GM13976 (cell line): Measurements from ENCODE around the gene TENM4.

Experiments used
- DNase-seq: peaks from one replicate; pipeline ENCODE4 v3.0.0; 2012; ENCODE audit warnings: low spot score
- in situ Hi-C: fragments of 300-500 bp; cut with MboI; formaldehyde crosslinking; loops from one replicate; pipeline ENCODE4 v1.12.0; 2022; ENCODE audit warnings: low sequenced_read_pairs, mixed read lengths, inconsistent platforms; ENCODE audit not compliant: unreplicated experiment
- TF ChIP-seq, protein P1 (sequence below): IDR thresholded peaks from 2 replicates; pipeline ENCODE4 v1.5.1; 2012; ENCODE audit warnings: borderline replicate concordance, mild to moderate bottlenecking; ENCODE audit not compliant: insufficient read depth; ENCODE audit errors: extremely low read depth, missing control alignments, control extremely low read depth

TENM4 gene

DNA sequence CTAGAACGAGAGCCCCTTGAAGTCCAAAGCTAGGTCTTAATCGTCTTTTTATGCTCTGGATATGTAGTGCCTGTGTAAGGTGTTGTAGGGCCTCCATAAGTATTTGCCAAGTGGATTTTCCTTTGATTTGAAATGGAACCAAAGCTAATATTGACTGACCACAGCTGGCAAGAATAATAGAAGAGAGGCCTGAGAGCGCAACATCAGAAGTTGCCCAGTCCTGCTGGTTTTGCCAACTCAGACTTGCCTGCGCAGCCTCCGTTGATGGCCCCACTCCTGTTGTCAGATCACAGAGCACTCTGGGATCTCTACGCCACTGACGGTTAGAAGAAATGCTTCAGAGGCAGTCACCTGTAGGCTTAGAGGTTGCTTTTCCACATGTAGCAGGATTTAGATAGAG, 251.2 kb downstream of the TENM4 start:
- in situ Hi-C loops, result no loop called here
- no peak for DNase-seq
- TF ChIP-seq, protein P1, sequence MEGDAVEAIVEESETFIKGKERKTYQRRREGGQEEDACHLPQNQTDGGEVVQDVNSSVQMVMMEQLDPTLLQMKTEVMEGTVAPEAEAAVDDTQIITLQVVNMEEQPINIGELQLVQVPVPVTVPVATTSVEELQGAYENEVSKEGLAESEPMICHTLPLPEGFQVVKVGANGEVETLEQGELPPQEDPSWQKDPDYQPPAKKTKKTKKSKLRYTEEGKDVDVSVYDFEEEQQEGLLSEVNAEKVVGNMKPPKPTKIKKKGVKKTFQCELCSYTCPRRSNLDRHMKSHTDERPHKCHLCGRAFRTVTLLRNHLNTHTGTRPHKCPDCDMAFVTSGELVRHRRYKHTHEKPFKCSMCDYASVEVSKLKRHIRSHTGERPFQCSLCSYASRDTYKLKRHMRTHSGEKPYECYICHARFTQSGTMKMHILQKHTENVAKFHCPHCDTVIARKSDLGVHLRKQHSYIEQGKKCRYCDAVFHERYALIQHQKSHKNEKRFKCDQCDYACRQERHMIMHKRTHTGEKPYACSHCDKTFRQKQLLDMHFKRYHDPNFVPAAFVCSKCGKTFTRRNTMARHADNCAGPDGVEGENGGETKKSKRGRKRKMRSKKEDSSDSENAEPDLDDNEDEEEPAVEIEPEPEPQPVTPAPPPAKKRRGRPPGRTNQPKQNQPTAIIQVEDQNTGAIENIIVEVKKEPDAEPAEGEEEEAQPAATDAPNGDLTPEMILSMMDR, result no peak

DNA sequence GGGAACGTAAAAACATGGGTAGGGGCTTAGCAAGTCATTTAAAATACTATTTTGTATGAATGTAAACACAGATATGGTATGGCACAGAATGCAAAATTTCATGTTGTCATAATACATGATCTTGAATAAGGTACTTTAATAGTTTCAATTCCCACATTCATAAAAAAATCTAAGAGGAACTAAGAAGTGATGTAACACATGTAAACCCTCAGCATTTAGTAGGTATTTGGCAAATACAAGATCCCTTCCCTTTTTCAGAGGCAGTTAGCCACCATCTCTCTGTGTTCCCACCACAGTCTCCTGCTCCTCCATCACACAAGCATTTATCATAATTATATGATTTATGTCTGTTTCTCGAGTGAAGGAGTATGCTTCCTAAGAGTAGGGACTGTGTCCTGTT, 251.8 kb downstream of the TENM4 start:
- in situ Hi-C loops, result no loop called here
- DNase-seq, result no peak
- TF ChIP-seq, protein P1, result no peak

DNA sequence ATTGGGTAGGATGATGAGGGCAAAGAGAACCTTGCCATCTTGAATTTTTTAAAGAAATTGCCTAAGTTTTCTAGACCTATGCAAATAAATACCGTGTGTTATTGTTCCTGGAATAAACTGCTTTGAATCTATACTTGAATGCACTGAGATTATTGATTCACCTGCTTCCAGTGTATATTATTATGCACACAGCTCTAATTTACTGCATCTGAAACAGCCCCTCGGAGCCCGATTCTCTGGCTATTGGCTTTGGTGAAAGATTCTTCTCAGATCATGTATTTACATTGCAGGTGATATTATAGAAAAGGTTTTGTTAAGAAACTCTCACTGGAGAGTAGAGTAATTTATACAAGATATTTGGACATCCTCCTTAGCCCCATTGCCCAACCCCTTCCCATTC, 254.2 kb downstream of the TENM4 start:
- TF ChIP-seq, protein P1, result no peak
- in situ Hi-C loops, result no loop called here
- DNase-seq, result no peak

DNA sequence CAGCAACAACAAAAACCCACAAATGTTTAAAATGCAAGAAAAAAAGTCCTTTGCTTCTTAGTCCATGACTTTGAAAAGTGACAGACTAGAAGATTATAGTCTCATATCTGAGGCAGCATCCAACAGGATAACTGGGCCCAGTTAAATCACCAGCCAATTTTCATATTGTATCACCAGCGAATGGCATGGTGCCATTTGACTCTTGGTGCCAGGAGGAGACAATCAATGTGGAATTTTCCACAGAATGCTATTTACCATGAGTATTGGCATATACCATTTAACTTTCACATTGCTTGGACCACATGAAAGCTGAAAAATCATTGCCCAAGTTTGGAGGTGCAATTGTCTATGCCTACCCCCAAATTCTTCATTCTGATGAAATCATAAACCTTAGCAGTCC, 255.5 kb downstream of the TENM4 start:
- no peak for DNase-seq
- in situ Hi-C loops, result no loop called here
- TF ChIP-seq, protein P1, result no peak

DNA sequence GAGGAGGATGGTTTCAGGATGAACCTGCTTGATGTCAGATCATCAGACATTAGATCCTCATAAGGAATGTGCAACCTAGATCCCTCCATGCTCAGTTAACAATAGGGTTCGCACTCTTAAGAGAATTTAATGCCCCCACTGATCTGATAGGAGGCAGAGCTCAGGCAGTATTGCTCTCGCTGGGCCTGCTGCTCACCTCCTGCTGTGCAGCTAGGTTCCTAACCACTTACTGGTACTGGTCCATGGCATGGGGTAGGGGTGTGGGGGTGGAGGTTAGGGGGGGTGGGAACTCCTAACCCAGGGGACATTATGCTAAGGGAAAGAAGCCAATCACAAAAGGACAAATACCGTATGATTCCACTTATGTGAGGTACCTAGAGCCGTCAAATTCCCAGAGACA, 256.5 kb downstream of the TENM4 start:
- TF ChIP-seq, protein P1, result no peak
- DNase-seq, result no peak
- in situ Hi-C loops, result no loop called here

DNA sequence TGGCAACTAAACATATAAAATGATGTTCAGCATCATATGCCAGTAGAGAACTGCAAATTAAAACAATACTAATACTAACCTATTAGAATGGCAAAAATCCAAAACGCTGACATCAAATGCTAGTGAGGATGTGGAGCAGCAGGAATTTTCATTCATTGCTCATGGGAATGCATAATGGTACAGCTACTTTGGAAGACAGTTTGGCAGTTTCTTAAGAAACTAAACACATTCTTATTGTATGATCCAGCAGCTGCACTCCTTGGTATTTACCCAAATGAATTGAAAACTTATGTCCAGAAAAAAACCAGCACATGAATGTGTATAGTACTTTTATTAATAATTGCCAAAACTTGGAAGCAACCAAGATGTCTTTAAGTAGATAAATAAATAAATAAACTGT, 258.0 kb downstream of the TENM4 start:
- DNase-seq, result no peak
- in situ Hi-C loops, result no loop called here
- TF ChIP-seq, protein P1, result no peak

DNA sequence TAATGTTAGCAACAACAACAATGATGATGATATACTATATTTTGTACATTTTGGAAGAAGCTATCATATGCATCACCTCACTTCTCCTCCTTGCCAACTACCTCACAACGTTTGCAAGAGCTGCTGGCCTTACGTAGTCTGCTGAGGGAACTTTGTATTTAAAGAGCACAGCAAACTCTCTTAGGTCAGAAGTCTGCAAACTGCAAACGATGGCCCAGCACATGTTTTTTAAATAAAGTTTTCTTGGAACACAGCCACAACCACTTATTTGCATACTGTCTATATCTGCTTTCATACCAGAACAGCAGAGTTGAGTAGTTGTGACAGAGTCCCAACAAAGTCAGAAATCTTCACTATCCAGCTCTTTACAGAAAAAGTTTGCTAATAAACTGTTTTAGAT, 261.7 kb downstream of the TENM4 start:
- in situ Hi-C loops, result no loop called here
- no peak for DNase-seq
- TF ChIP-seq, protein P1, result no peak
